Testis (tissue), 2 donors: ENCODE measurements around the gene HOXC4.
"Not testable (repeated sequence)": the region's sequence is repeated elsewhere in the genome, so short reads cannot be mapped to it uniquely, and the experiment has no call there.

Source experiments
- CTCF ChIP-seq, 3 experiments: fragments of 450-650 bp in 2 of 3; fragments of 200-600 bp in 1 of 3; sonication (generic) in 1 of 3; IDR thresholded peaks; one replicate each; pipeline ENCODE4 v1.5.1; 2016 to 2019; ENCODE audit warnings: antibody characterized with exemption in 3 of 3, mild to moderate bottlenecking in 2 of 3, moderate library complexity in 1 of 3
- POLR2A ChIP-seq: fragments of 450-650 bp; IDR thresholded peaks from one replicate; pipeline ENCODE4 v1.6.1; 2017; ENCODE audit warnings: antibody characterized with exemption, mild to moderate bottlenecking, moderate library complexity

GRCh38 chr12:54103827-54104226 is 50.2 kb downstream of the HOXC4 start:
- not testable (repeated sequence) for TF ChIP-seq CTCF (IDR thresholded peaks at IDR 0.05); POLR2A
